HG02610 (cell line): ENCODE data around the gene TTC28.
"Not testable (repeated sequence)": the region's sequence is repeated elsewhere in the genome, so short reads cannot be mapped to it uniquely, and the experiment has no call there.

Source experiments
- ATAC-seq: cut with Tn5 transposase; IDR thresholded peaks from one replicate; pipeline ENCODE4 v1.9.1; 2021; ENCODE audit warnings: mild to moderate bottlenecking, moderate library complexity; ENCODE audit not compliant: unreplicated experiment

TTC28 gene

GRCh38 chr22:28118957-28119631, 560.5 kb downstream of the TTC28 start:
- no peak for ATAC-seq

- no peak for ATAC-seq
These were observed 563.4 kb downstream of the TTC28 start for GRCh38 chr22:28116219-28116673.

- ATAC-seq = no peak
These were observed 564.2 kb downstream of the TTC28 start for GRCh38 chr22:28115426-28115825.

- ATAC-seq = no peak
These were observed 567.0 kb downstream of the TTC28 start for GRCh38 chr22:28112548-28113043.

GRCh38 chr22:28112190-28112544, 567.5 kb downstream of the TTC28 start:
- ATAC-seq = no peak

GRCh38 chr22:28111501-28112189, 568.0 kb downstream of the TTC28 start:
- ATAC-seq = no peak

- no peak for ATAC-seq
These were observed 570.8 kb downstream of the TTC28 start for GRCh38 chr22:28108851-28109250.

GRCh38 chr22:28106617-28107016, 573.0 kb downstream of the TTC28 start:
- ATAC-seq = no peak

GRCh38 chr22:28105988-28106387, 573.7 kb downstream of the TTC28 start:
- no peak for ATAC-seq

GRCh38 chr22:28105413-28105812, 574.2 kb downstream of the TTC28 start:
- no peak for ATAC-seq

GRCh38 chr22:28103596-28103995, 576.0 kb downstream of the TTC28 start:
- no peak for ATAC-seq

GRCh38 chr22:28102151-28102812, 577.4 kb downstream of the TTC28 start:
- no peak for ATAC-seq

- no peak for ATAC-seq
These were observed 582.0 kb downstream of the TTC28 start for GRCh38 chr22:28097627-28098026.

GRCh38 chr22:28096161-28096560, 583.5 kb downstream of the TTC28 start:
- no peak for ATAC-seq

- no peak for ATAC-seq
These were observed 584.1 kb downstream of the TTC28 start for GRCh38 chr22:28095316-28096095.

GRCh38 chr22:28094771-28095170, 584.9 kb downstream of the TTC28 start:
- no peak for ATAC-seq

GRCh38 chr22:28093711-28094110, 585.9 kb downstream of the TTC28 start:
- no peak for ATAC-seq

GRCh38 chr22:28091486-28091885, 588.2 kb downstream of the TTC28 start:
- ATAC-seq = no peak

GRCh38 chr22:28089541-28089940, 590.1 kb downstream of the TTC28 start:
- ATAC-seq = not testable (repeated sequence)

- ATAC-seq = no peak
These were observed 602.5 kb downstream of the TTC28 start for GRCh38 chr22:28077166-28077565.

- ATAC-seq = no peak
These were observed 604.2 kb downstream of the TTC28 start for GRCh38 chr22:28075358-28075981.
